ENCODE measurements around the gene RYR2.

- no peak for TF ChIP-seq CTCF (IDR thresholded peaks at IDR 0.05)
- no peak for TF ChIP-seq POLR2A (IDR thresholded peaks at IDR 0.05)
- TF ChIP-seq POLR2AphosphoS5 (IDR thresholded peaks at IDR 0.05) = no peak
- no peak for TF ChIP-seq EP300 (IDR thresholded peaks at IDR 0.05; ENCODE audit: low read depth)
Observed at GRCh38 chr1:237858992-237859391, 817.0 kb downstream of the RYR2 start.
